Measurements from ENCODE around the gene MYO9B.

DNA sequence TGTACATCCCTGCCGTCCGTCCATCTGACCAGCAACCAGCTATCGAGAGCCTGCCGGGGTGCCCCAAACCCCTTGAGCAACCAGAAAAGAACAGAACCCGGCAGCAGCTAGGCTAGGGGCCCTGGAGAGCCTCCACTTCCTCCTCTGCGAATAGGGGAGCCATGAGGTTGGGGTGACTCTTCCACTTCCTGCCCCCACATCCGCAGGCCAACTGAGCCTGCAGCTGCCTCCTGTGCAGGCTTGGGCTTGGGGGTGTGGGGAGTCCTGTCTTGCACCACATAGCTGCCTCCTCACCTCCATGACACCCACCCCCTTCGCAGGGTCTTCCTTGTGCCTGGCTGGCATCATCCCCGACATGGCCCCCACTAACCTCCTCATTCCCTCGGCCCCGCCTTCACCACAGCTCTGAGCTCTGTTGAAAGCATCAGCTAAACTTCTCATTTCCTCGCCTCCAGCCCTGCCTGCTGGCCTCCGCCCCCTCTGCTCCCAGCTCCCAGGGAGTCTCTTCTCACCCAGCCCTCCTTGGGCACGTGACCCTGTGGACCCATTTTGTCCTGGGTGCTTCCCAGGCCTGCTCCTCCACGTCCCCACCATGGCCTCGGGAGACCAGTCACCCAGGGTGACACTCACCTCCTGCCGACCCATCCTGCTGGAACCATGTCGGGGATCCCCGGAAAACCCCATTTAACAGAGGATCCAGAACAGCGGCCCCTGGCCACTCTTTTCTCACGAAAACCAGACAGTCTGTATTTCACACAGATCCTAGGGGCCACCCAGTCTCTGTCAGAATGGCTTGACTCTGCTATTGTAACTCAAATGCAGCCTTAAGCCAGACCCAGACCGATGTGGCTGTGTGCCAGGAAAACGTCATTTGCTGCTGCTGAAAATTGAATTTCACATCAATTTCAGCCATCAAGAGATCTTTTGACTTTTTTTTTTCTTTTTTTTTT is 50.4 kb downstream of the MYO9B start:
- TF ChIP-seq, protein P1, sequence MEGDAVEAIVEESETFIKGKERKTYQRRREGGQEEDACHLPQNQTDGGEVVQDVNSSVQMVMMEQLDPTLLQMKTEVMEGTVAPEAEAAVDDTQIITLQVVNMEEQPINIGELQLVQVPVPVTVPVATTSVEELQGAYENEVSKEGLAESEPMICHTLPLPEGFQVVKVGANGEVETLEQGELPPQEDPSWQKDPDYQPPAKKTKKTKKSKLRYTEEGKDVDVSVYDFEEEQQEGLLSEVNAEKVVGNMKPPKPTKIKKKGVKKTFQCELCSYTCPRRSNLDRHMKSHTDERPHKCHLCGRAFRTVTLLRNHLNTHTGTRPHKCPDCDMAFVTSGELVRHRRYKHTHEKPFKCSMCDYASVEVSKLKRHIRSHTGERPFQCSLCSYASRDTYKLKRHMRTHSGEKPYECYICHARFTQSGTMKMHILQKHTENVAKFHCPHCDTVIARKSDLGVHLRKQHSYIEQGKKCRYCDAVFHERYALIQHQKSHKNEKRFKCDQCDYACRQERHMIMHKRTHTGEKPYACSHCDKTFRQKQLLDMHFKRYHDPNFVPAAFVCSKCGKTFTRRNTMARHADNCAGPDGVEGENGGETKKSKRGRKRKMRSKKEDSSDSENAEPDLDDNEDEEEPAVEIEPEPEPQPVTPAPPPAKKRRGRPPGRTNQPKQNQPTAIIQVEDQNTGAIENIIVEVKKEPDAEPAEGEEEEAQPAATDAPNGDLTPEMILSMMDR (conservative IDR thresholded peaks at IDR 0.05) = no peak
- TF ChIP-seq EZH2 (IDR thresholded peaks at IDR 0.05; ENCODE audit: low read depth) = no peak

Measured in PC-9 (cell line).